ENCODE results near the gene HJV. TPM values are rescaled to one million over a fixed set of nuclear protein-coding genes. Genes with fewer than 3 reads are reported as not detected.

HJV gene
- total RNA-seq, 1 donor from 2014 or later = not detected

DNA sequence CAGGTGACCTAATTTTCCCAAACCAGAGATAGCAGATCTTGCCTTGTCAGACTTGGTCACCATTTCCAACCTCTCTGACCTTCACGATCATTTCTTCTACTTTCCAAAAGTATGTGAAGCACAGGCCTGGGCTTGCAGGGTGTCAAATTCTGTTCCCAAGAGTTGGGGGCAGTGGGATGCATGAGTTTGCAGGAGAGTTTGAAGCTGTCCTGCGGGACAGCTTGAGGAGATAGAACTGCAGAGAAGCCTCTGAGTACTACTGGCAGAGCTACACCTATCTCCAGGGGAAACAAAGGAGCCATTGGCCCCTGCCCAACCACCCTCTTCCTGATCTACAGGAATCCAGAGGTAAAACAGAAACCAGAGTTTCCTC lies 36.4 kb downstream of the HJV start:
- TF ChIP-seq, protein P1, sequence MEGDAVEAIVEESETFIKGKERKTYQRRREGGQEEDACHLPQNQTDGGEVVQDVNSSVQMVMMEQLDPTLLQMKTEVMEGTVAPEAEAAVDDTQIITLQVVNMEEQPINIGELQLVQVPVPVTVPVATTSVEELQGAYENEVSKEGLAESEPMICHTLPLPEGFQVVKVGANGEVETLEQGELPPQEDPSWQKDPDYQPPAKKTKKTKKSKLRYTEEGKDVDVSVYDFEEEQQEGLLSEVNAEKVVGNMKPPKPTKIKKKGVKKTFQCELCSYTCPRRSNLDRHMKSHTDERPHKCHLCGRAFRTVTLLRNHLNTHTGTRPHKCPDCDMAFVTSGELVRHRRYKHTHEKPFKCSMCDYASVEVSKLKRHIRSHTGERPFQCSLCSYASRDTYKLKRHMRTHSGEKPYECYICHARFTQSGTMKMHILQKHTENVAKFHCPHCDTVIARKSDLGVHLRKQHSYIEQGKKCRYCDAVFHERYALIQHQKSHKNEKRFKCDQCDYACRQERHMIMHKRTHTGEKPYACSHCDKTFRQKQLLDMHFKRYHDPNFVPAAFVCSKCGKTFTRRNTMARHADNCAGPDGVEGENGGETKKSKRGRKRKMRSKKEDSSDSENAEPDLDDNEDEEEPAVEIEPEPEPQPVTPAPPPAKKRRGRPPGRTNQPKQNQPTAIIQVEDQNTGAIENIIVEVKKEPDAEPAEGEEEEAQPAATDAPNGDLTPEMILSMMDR (conservative IDR thresholded peaks at IDR 0.05) = no peak
- peak overlapping the region; percentile 47 for H3K4me3 Mint-ChIP-seq
- DNase-seq (ENCODE audit: low read depth, low spot score) = no peak
- H3K4me1 Mint-ChIP-seq = peaks cover 23% of the 10 kb centered on the region
- H3K27me3 Mint-ChIP-seq (ENCODE audit: low read depth) = no peaks in the 10 kb centered on the region
- no peaks in the 10 kb centered on the region for H3K36me3 Mint-ChIP-seq (ENCODE audit: low read depth)
- H3K9me3 Mint-ChIP-seq = no peaks in the 10 kb centered on the region
- peak overlapping the region; percentile 91 for H3K27ac Mint-ChIP-seq (ENCODE audit: unreplicated experiment)

DNA sequence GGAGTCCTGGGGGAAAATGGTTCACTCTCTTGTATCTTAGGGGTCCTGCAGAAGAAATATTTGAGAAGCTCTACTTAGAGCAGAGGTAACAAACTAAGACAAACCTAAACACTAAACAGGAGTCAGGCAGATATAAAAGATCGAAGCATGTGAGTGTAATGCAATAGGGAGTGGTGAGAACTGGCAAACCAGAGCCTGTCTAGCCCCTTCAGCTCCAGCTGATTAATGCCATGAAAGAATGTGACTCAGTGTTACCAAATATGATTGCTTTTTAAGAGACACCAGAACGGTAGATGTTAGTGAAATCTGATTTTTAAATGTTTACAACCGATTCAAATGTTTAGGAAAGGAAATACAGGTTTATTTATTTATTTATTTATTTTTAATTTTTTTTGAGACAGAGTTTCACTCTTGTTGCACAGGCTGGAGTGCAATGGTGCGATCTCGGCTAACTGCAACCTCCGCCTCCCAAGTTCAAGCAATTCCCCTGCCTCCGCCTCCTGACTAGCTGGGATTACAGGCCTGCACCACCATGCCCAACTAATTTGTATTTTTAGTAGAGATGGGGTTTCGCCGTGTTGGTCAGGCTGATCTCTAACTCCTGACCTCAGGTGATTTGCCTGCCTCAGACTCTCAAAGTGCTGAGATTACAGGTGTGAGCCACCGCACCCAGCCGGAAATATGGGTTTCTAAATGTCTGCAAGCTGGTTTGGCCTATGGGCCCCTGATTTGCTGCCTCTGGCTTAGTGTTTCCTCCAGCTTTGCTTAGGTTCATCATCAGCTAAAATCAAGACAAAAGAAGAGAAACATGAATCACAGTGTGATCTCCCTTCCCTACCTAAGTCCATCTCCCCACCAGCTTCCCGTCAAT lies 37.3 kb downstream of the HJV start:
- Mint-ChIP-seq H3K4me3 (no peak overlapping the region), H3K9me3 (no peaks in the 10 kb centered on the region), H3K4me1 (peaks cover 23% of the 10 kb centered on the region), H3K36me3 (ENCODE audit: low read depth) (no peaks in the 10 kb centered on the region), H3K27ac (ENCODE audit: unreplicated experiment) (peak overlapping the region; percentile 21), H3K27me3 (ENCODE audit: low read depth) (no peaks in the 10 kb centered on the region)
- TF ChIP-seq, protein P1 (conservative IDR thresholded peaks at IDR 0.05) = no peak
- no peak for DNase-seq (ENCODE audit: low read depth, low spot score)

DNA sequence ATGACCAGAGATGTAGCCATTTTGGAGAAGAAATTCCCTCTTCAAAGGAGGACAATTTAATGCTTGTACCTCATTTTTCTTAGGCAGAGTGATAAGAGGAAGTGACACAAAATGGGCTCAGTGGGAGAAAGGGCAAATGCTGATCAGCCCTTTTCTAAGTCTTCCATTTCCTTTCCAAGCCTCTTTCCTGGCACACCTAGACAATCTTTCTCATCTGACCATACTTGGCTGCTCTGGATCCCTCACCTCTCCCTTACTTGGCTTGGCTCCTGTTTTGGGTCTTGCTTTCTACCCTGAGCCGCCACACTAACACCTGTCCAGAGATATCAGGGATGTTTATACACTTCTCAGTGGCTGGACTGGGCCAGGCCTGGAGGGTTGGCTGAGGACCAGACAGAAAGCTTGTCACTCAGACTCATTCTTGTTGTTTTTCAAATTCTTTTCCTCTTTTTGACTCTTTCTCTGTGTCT lies 38.3 kb downstream of the HJV start:
- H3K4me3 Mint-ChIP-seq = no peak overlapping the region
- H3K27ac Mint-ChIP-seq (ENCODE audit: unreplicated experiment) = no peak overlapping the region
- no peak for DNase-seq (ENCODE audit: low read depth, low spot score)
- peaks cover 23% of the 10 kb centered on the region for H3K4me1 Mint-ChIP-seq
- no peaks in the 10 kb centered on the region for H3K36me3 Mint-ChIP-seq (ENCODE audit: low read depth)
- H3K27me3 Mint-ChIP-seq (ENCODE audit: low read depth) = no peaks in the 10 kb centered on the region
- TF ChIP-seq, protein P1 (conservative IDR thresholded peaks at IDR 0.05) = no peak
- no peaks in the 10 kb centered on the region for H3K9me3 Mint-ChIP-seq

DNA sequence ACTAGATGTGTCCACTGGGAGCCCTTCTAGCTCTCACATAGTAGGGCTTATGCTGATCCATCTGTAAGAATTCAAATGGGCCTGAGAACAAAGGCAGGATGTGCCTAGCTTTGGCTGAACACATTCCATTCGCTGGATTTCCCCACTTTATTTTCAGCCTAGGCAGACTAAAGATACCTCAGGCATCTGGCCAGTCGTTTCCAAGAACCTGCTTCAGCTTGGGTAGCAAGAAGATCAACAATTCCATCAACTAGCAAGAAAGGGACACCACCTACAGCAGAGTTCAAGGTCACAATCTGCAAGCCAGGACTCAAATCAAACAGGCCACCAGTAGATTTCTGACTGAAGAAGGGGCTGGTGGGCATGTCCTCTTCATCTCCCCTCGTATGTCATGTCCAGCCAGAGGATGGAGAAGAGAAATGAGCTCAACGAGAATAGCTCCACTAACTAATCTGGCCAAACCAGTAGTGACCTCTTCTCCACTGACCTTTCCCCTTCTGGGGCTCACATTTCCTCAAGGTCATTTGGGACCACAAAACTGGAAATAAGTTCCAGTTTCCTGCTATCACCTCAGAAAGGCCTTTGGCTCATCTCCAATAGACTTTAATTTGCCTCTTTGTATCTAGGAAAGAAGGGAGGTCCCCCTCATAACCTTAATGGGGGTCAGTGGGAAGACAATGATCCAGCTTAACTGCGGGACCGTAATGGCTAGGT lies 39.4 kb downstream of the HJV start:
- no peak for DNase-seq (ENCODE audit: low read depth, low spot score)
- Mint-ChIP-seq H3K9me3 (no peaks in the 10 kb centered on the region), H3K27ac (ENCODE audit: unreplicated experiment) (no peak overlapping the region)

DNA sequence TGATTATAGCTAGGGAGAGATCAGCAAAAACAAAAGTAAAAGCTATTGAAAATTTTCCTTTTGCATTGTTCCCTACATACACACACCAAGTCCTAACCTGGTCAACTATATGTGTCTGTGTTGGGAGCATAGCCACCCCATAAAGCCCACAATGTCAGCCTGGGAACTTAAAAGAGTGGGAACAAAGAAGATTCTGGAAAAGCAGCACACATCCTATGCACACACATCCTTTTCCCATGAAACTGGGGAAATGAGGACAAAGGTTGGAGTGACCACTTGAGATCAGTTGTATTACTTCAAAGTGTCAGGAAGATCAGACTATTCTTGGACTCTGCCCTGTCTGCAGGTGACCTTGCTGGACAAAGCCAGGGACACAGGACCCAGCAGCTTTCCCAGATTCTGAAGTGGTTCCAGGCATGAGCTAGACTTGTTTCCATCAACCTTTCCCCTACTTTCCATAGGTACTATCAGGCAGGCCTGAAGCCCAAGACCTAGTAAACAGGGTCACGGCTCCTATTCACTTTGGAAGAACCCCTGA lies 41.0 kb downstream of the HJV start:
- no peaks in the 10 kb centered on the region for H3K27me3 Mint-ChIP-seq (ENCODE audit: low read depth)
- no peak overlapping the region for H3K27ac Mint-ChIP-seq (ENCODE audit: unreplicated experiment)
- H3K9me3 Mint-ChIP-seq = no peaks in the 10 kb centered on the region
- DNase-seq (ENCODE audit: low read depth, low spot score) = no peak
- no peaks in the 10 kb centered on the region for H3K36me3 Mint-ChIP-seq (ENCODE audit: low read depth)
- peaks cover 13% of the 10 kb centered on the region for H3K4me1 Mint-ChIP-seq
- no peak overlapping the region for H3K4me3 Mint-ChIP-seq
- TF ChIP-seq, protein P1 (conservative IDR thresholded peaks at IDR 0.05) = no peak

More for the DNA sequence above, 39.4 kb downstream of the HJV start:
- TF ChIP-seq, protein P1 (conservative IDR thresholded peaks at IDR 0.05) = no peak
- H3K36me3 Mint-ChIP-seq (ENCODE audit: low read depth) = no peaks in the 10 kb centered on the region
- no peak overlapping the region for H3K4me3 Mint-ChIP-seq
- H3K4me1 Mint-ChIP-seq = peaks cover 23% of the 10 kb centered on the region
- H3K27me3 Mint-ChIP-seq (ENCODE audit: low read depth) = no peaks in the 10 kb centered on the region
